IMR-90 (cell line): Measurements from ENCODE around the gene NTSR1. TPM values are rescaled to one million over a fixed set of nuclear protein-coding genes. Genes with fewer than 3 reads are reported as not detected.

Experiments used
- ATAC-seq: fragments of 200-7000 bp; cut with Tn5 transposase; 2 replicates; pipeline ENCODE4 v1.9.1; 2020; ENCODE audit warnings: low read depth, mild to moderate bottlenecking, moderate library complexity
- BruUV-seq: library from RNA; stranded (reverse); fragments of 400-500 nt; replicated peaks from 2 replicates; lab custom pipeline; 2021; lab: Mats Ljungman, UMichigan
- CTCF ChIA-PET: fragments of 300-600 bp; formaldehyde crosslinking; extraction: SDS; loops from one replicate; lab custom pipeline; 2021; ENCODE audit warnings: antibody characterized with exemption; lab: Yijun Ruan, JAX
- POLR2A ChIA-PET: fragments of 300-600 bp; sonication (Branson Sonifier 250); formaldehyde crosslinking; loops from one replicate; lab custom pipeline; 2022; ENCODE audit warnings: antibody characterized with exemption; ENCODE audit not compliant: unreplicated experiment; lab: Charles Lee
- DNase-seq: peaks from one replicate; pipeline ENCODE4 v3.0.0; 2013
- H2AFZ ChIP-seq: replicated peaks from 2 replicates; pipeline ENCODE3; 2013; ENCODE audit warnings: low read length, mild to moderate bottlenecking; ENCODE audit not compliant: poor library complexity
- H2AK5ac ChIP-seq: 2 replicates; pipeline ENCODE4 v1.6.1; 2013; ENCODE audit warnings: low read depth, low read length, inconsistent platforms
- H2AK9ac ChIP-seq: replicated peaks from 2 replicates; pipeline ENCODE3; 2013; ENCODE audit warnings: mild to moderate bottlenecking, low read depth, low read length, moderate library complexity; ENCODE audit not compliant: poor library complexity
- H2BK120ac ChIP-seq: 2 replicates; pipeline ENCODE4 v1.6.1; 2013; ENCODE audit warnings: low read depth, low read length, inconsistent platforms
- H2BK15ac ChIP-seq: 3 replicates; pipeline ENCODE4 v1.6.1; 2013; ENCODE audit warnings: low read depth, low read length, inconsistent platforms
- H2BK20ac ChIP-seq: 2 replicates; pipeline ENCODE4 v1.6.1; 2013; ENCODE audit warnings: low read depth, mild to moderate bottlenecking, inconsistent platforms, low read length, moderate library complexity
- H2BK5ac ChIP-seq: 2 replicates; pipeline ENCODE4 v1.6.1; 2013; ENCODE audit warnings: mild to moderate bottlenecking, low read depth, low read length, inconsistent platforms; ENCODE audit not compliant: poor library complexity, severe bottlenecking
- H3K14ac ChIP-seq: replicated peaks from 2 replicates; pipeline ENCODE4 v1.6.1; 2013; ENCODE audit warnings: low read depth, low read length, inconsistent platforms
- H3K18ac ChIP-seq: 2 replicates; pipeline ENCODE4 v1.6.1; 2013; ENCODE audit warnings: low read depth, low read length, control low read depth
- H3K23ac ChIP-seq: 2 replicates; pipeline ENCODE4 v1.6.1; 2013; ENCODE audit warnings: low read depth, low read length, inconsistent platforms
- H3K27ac ChIP-seq: 2 replicates; pipeline ENCODE4 v1.5.1; 2013; ENCODE audit warnings: mild to moderate bottlenecking, control low read depth, low read length; ENCODE audit not compliant: insufficient read depth
- H3K27me3 ChIP-seq: 2 replicates; pipeline ENCODE4 v1.6.1; 2013; ENCODE audit warnings: low read length; ENCODE audit not compliant: control insufficient read depth, insufficient read depth
- H3K36me3 ChIP-seq: 2 replicates; pipeline ENCODE4 v1.6.1; 2013; ENCODE audit warnings: low read length, mixed read lengths; ENCODE audit not compliant: control insufficient read depth, insufficient read depth
- H3K4ac ChIP-seq: 2 replicates; pipeline ENCODE4 v1.6.1; 2013; ENCODE audit warnings: low read depth, low read length, inconsistent platforms
- H3K4me1 ChIP-seq: 2 replicates; pipeline ENCODE4 v1.6.1; 2013; ENCODE audit warnings: low read length, mixed read lengths; ENCODE audit not compliant: control insufficient read depth, insufficient read depth
- H3K4me2 ChIP-seq: 2 replicates; pipeline ENCODE4 v1.6.1; 2013; ENCODE audit warnings: low read depth, mild to moderate bottlenecking, control low read depth, low read length, moderate library complexity
- H3K4me3 ChIP-seq: 2 replicates; pipeline ENCODE4 v1.5.1; 2013; ENCODE audit warnings: low read depth, mild to moderate bottlenecking, control low read depth, low read length, moderate library complexity; ENCODE audit not compliant: insufficient read depth
- H3K56ac ChIP-seq: 2 replicates; pipeline ENCODE4 v1.6.1; 2013; ENCODE audit warnings: low read length, inconsistent platforms; ENCODE audit not compliant: insufficient read depth; ENCODE audit errors: extremely low read depth
- H3K79me1 ChIP-seq, 2 experiments: 2 replicates each; pipeline ENCODE4 v1.6.1; 2013; ENCODE audit warnings: low read length in 2 of 2, inconsistent platforms in 1 of 2, low read depth in 1 of 2
- H3K9ac ChIP-seq: 2 replicates; pipeline ENCODE4 v1.6.1; 2013; ENCODE audit warnings: low read depth, low read length, control low read depth
- H3K9me1 ChIP-seq: 2 replicates; pipeline ENCODE4 v1.6.1; 2013; ENCODE audit warnings: low read length, inconsistent platforms; ENCODE audit not compliant: insufficient read depth
- H3K9me3 ChIP-seq: 2 replicates; pipeline ENCODE4 v1.6.1; 2013; ENCODE audit warnings: low read length; ENCODE audit not compliant: control insufficient read depth, insufficient read depth
- H4K20me1 ChIP-seq: 2 replicates; pipeline ENCODE4 v1.6.1; 2013; ENCODE audit warnings: low read length, inconsistent platforms; ENCODE audit not compliant: insufficient read depth
- H4K5ac ChIP-seq: 2 replicates; pipeline ENCODE4 v1.6.1; 2013; ENCODE audit warnings: mild to moderate bottlenecking, low read depth, low read length, control low read depth
- H4K8ac ChIP-seq, 2 experiments: 2 replicates each; pipeline ENCODE4 v1.6.1; 2013; ENCODE audit warnings: low read depth in 2 of 2, low read length in 2 of 2, control low read depth in 1 of 2, inconsistent platforms in 1 of 2
- H4K91ac ChIP-seq: 2 replicates; pipeline ENCODE4 v1.6.1; 2013; ENCODE audit warnings: low read depth, low read length, inconsistent platforms; ENCODE audit not compliant: insufficient read depth
- ELK1 ChIP-seq: fragments of 150-350 bp; IDR thresholded peaks from 2 replicates; pipeline ENCODE4 v1.6.1; 2016; ENCODE audit warnings: low read depth, mild to moderate bottlenecking, low read length, moderate library complexity, borderline replicate concordance
- SMC3 ChIP-seq: fragments of 150-350 bp; IDR thresholded peaks from 2 replicates; pipeline ENCODE4 v1.6.1; 2016; ENCODE audit warnings: low read depth, mild to moderate bottlenecking, antibody characterized with exemption, low read length, moderate library complexity
- USF2 ChIP-seq: fragments of 150-350 bp; IDR thresholded peaks from 2 replicates; pipeline ENCODE4 v1.6.1; 2017; ENCODE audit warnings: mild to moderate bottlenecking, antibody characterized with exemption, low read length, low read depth
- WGBS, 2 experiments: methylation state at CpG; one replicate each; pipeline versions ENCODE4 v1.1.5 to v1.1.7; 2013; ENCODE audit warnings: missing lambda C conversion rate in 2 of 2; ENCODE audit not compliant: insufficient read length in 1 of 2; ENCODE audit errors: extremely low coverage in 2 of 2; 5-methylcytosine and 5-hydroxymethylcytosine counted together
- dilution Hi-C: fragments of 300-500 bp; cut with HindIII; formaldehyde crosslinking; loops from one replicate; pipeline ENCODE4 v1.14.3; 2018; ENCODE audit warnings: low sequenced_read_pairs; ENCODE audit not compliant: unreplicated experiment
- in situ Hi-C: fragments of 300-500 bp; cut with MboI; formaldehyde crosslinking; loops from 3 replicates; pipeline ENCODE4 v1.14.3; 2019; ENCODE audit warnings: low sequenced_read_pairs, inconsistent platforms, mixed read lengths
- intact Hi-C: fragments of 100-400 bp; cut with micrococcal nuclease; formaldehyde crosslinking; loops from 2 replicates; pipeline ENCODE4 v1.10.0; 2022
- polyA plus RNA-seq, 3 experiments: library from polyadenylated mRNA; depleted of rRNA; stranded (reverse); fragments of >200 nt; gene quantifications; 2 replicates each; pipeline ENCODE4 v1.2.3, GENCODE V29; 2012; ENCODE audit warnings: low replicate concordance in 1 of 3
- total RNA-seq: library from RNA; depleted of rRNA; stranded (reverse); fragments of >200 nt; gene quantifications from 2 replicates; pipeline ENCODE4 v1.2.3, GENCODE V29; 2012

NTSR1 gene
- total and polyA plus RNA-seq, 2 of the 4 experiments (the other 2 are of a cell fraction), result 0.54 to 1.8 TPM

- H3K4me1 ChIP-seq, result peaks cover 9% of the 10 kb centered on the region
- WGBS, 2 experiments, result 95% methylated on average over 9 of the region's 21 CpGs; no CpG with 5 or more reads in 1 of the 2 experiments
- peaks cover 19 to 35% of the 10 kb centered on the region in 2 experiments for H3K79me1 ChIP-seq
- H2AK9ac ChIP-seq, result no peak overlapping the region
- peaks cover 48% of the 10 kb centered on the region for H3K36me3 ChIP-seq
- dilution Hi-C loops, result no loop called here
- H3K4me3 ChIP-seq, result no peak overlapping the region
- no peak overlapping the region for H4K5ac ChIP-seq
- no peak for ATAC-seq
- peaks cover 9% of the 10 kb centered on the region for H3K27me3 ChIP-seq
- TF ChIP-seq SMC3, result no peak
- no peak for TF ChIP-seq USF2
- TF ChIP-seq ELK1, result no peak
- no peak overlapping the region for H4K8ac ChIP-seq
- in situ Hi-C loops, result no loop called here
- no peak overlapping the region for H3K18ac ChIP-seq
- H2BK5ac ChIP-seq, result no peak overlapping the region
- POLR2A ChIA-PET, result no interaction called here
- no peak overlapping the region for H3K56ac ChIP-seq
- H3K23ac ChIP-seq, result no peak overlapping the region
- no peak overlapping the region for H4K91ac ChIP-seq
- H3K14ac ChIP-seq, result no peak overlapping the region
- no peak overlapping the region for H2AK5ac ChIP-seq
- intact Hi-C loops, result no loop called here
- CTCF ChIA-PET, result no interaction called here
- H2BK15ac ChIP-seq, result no peak overlapping the region
- BruUV-seq, result no TSS peak
- H3K4me2 ChIP-seq, result no peak overlapping the region
- H4K20me1 ChIP-seq, result peaks cover 49% of the 10 kb centered on the region
- no peak for DNase-seq
- H2BK20ac ChIP-seq, result no peak overlapping the region
- H3K9ac ChIP-seq, result no peak overlapping the region
- no peak overlapping the region for H3K27ac ChIP-seq
- H2AFZ ChIP-seq, result no peak overlapping the region
- H3K9me1 ChIP-seq, result no peaks in the 10 kb centered on the region
- H3K4ac ChIP-seq, result no peak overlapping the region
- no peaks in the 10 kb centered on the region for H3K9me3 ChIP-seq
- H2BK120ac ChIP-seq, result no peak overlapping the region
Measured at GRCh38 chr20:62811320-62811719, 102.7 kb downstream of the NTSR1 start.
